Thyroid gland (tissue), 4 donors: ENCODE measurements around the gene IPMK.

Experiments
- POLR2A ChIP-seq, 2 donors: fragments of 450-650 bp; IDR thresholded peaks; one replicate each; pipeline ENCODE4 v1.6.1; 2017; ENCODE audit warnings: antibody characterized with exemption in 2 of 2, mild to moderate bottlenecking in 2 of 2, moderate library complexity in 1 of 2
- TF ChIP-seq, protein P1 (sequence below), 6 experiments: fragments of 200-600 bp in 3 of 6; fragments of 450-650 bp in 3 of 6; sonication (generic) in 3 of 6; IDR thresholded peaks; one replicate each; pipeline ENCODE4 v1.5.1; 2016 to 2019; ENCODE audit warnings: antibody characterized with exemption in 6 of 6, mild to moderate bottlenecking in 2 of 6, inconsistent platforms in 1 of 6, moderate library complexity in 1 of 6

DNA sequence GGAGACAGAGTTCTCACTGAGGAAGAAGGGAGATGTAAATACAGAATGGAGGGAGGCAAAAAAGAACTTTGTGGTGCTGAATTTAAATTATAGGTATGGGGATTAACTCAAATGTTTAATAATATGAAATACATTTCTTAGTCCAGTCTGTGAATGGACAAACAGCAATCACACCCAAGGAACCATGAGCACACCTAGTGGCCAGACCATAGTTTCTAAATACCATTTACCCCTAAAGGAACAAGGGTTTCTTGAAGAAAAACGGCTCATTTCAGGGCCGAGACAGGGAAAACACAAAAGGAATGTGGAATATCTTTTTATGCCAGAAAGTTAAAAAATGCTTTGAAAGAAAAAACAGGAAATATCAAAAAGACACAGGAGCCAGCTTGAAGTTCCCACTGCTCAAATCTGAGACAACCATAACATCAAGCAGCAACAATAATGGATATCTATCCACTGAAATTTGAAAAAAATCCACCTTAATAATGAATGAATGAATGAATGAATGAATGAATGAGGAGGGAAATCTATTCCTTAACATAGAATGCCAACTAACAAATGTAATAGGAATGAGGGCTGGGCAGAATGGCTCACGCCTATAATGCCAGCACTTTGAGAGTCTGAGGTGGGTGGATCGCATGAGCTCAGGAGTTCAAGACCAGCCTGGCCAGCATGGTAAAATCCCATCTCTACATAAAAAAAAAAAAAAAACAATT lies 8.6 kb downstream of the IPMK start:
- TF ChIP-seq, protein P1, sequence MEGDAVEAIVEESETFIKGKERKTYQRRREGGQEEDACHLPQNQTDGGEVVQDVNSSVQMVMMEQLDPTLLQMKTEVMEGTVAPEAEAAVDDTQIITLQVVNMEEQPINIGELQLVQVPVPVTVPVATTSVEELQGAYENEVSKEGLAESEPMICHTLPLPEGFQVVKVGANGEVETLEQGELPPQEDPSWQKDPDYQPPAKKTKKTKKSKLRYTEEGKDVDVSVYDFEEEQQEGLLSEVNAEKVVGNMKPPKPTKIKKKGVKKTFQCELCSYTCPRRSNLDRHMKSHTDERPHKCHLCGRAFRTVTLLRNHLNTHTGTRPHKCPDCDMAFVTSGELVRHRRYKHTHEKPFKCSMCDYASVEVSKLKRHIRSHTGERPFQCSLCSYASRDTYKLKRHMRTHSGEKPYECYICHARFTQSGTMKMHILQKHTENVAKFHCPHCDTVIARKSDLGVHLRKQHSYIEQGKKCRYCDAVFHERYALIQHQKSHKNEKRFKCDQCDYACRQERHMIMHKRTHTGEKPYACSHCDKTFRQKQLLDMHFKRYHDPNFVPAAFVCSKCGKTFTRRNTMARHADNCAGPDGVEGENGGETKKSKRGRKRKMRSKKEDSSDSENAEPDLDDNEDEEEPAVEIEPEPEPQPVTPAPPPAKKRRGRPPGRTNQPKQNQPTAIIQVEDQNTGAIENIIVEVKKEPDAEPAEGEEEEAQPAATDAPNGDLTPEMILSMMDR (IDR thresholded peaks at IDR 0.05), result no peak
- TF ChIP-seq POLR2A (IDR thresholded peaks at IDR 0.05), result no peak
